Measurements from ENCODE around the gene PRTG. TPM values are rescaled to one million over a fixed set of nuclear protein-coding genes. Genes with fewer than 3 reads are reported as not detected.
A peak's percentile ranks its signal among the peaks of the same experiment; 100 is the strongest.

Gene PRTG
- total and polyA plus RNA-seq, 9 of the 15 experiments (the other 6 are each of a cell fraction or from before 2014, with no cell fraction given), result under 0.01 to 0.14 (median 0.06) TPM; not detected in 1

DNA sequence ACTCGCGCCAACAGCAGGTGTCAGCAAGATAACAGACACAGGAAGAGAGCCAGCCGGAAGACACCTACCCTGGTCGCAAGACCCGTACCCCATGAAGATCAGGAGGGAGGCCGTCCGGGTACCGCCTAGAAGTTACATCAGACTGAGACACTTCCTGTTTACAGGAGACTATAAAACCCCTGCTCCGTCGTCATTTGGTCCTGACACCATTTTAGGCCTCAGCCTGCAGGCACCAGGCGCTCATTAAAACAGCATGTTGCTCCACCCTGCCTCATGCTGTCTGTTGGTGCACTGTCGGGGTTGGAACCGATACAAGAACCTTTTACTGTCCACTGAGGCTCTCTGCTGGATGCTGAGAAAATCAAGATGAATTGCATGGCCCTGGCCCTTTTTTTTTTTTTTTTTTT lies 15.6 kb upstream of the PRTG start:
- peak; percentile 88 for ATAC-seq
- no peak overlapping the region for H3K4me3 ChIP-seq
- H2AFZ ChIP-seq (ENCODE audit: low read depth, low read length), result peak overlapping the region; percentile 37
- H3K36me3 ChIP-seq (ENCODE audit: control insufficient read depth, insufficient read depth, low read length), result no peaks in the 10 kb centered on the region
- in situ Hi-C loops (cut with MboI) (no loop called here), intact Hi-C loops (cut with micrococcal nuclease) (no loop called here)
- POLR2A ChIA-PET, result interaction anchor here (1.3 kb wide), 1 partner anchor 12 kb away, joined by 3 read pairs; no protein-coding TSS in a partner anchor
- H3K4me1 ChIP-seq (replicated peaks in 1 of 2; ENCODE audit: control insufficient read depth in 2 of 2, insufficient read depth in 2 of 2, low read length in 2 of 2), result no peaks in the 10 kb centered on the region
- H3K4me2 ChIP-seq (ENCODE audit: insufficient read depth, low read length), result no peak overlapping the region
- CTCF ChIA-PET (ENCODE audit: low intra/inter-chr PET ratio), result no interaction called here
- no TSS peak for BruUV-seq (replicated peaks)
- H3K9me3 ChIP-seq (replicated peaks; ENCODE audit: control insufficient read depth, insufficient read depth, low read depth, low read length), result no peaks in the 10 kb centered on the region
- WGBS (ENCODE audit: insufficient coverage, low coverage, missing lambda C conversion rate), result 11% methylated on average over 9 of the region's 13 CpGs
- no peaks in the 10 kb centered on the region for H4K20me1 ChIP-seq (replicated peaks; ENCODE audit: control insufficient read depth, insufficient read depth, low read length)
- DNase-seq (ENCODE audit: extremely low read depth in 1 of 4, low spot score in 3 of 4), result peak in 1 of 4 experiments; percentile 27
- H3K9ac ChIP-seq (ENCODE audit: insufficient read depth in 1 of 2, low read depth in 2 of 2, low read length in 2 of 2), result no peak overlapping the region
- H3K27ac ChIP-seq (ENCODE audit: extremely low read depth, low read depth, low read length), result no peak overlapping the region
- FAIRE-seq, result no peak
- H3K9me1 ChIP-seq (ENCODE audit: control insufficient read depth, insufficient read depth, low read length), result no peaks in the 10 kb centered on the region
- H3K79me2 ChIP-seq (ENCODE audit: control insufficient read depth, insufficient read depth, low read length), result no peaks in the 10 kb centered on the region
- peaks cover 0 to 7% of the 10 kb centered on the region in 2 experiments; a peak in 4 of 5 replicates for H3K27me3 ChIP-seq (ENCODE audit: control insufficient read depth in 2 of 2, insufficient read depth in 2 of 2, low read length in 2 of 2)
- TF ChIP-seq TAF9B (IDR thresholded peaks at IDR 0.05; ENCODE audit: partially characterized antibody) (no peak), TAL1 (IDR thresholded peaks at IDR 0.05) (0 out of 2 replicates have a peak, but pooled peaks have one; percentile 8), MIER1 (IDR thresholded peaks at IDR 0.05; ENCODE audit: low read depth) (no peak), BCOR (IDR thresholded peaks at IDR 0.05) (no peak), PHB2 (IDR thresholded peaks at IDR 0.05; ENCODE audit: low read depth) (no peak), MAFK (IDR thresholded peaks at IDR 0.05; ENCODE audit: low read length) (no peak), GATAD2A (IDR thresholded peaks at IDR 0.05) (no peak), SIN3A (IDR thresholded peaks at IDR 0.05; ENCODE audit: borderline replicate concordance in 2 of 2, control insufficient read depth in 1 of 2, low read depth in 2 of 2, low read length in 2 of 2) (no peak), SPI1 (IDR thresholded peaks at IDR 0.05; ENCODE audit: borderline replicate concordance, low read depth, low read length) (no peak), PRMT5 (CRISPR knock-in tag; IDR thresholded peaks at IDR 0.05) (no peak), MYC (IDR thresholded peaks at IDR 0.05; ENCODE audit: low read depth, low read length) (no peak), MYC (CRISPR knock-in tag; IDR thresholded peaks at IDR 0.05; ENCODE audit: borderline replicate concordance, low read depth) (no peak), SETDB1 (IDR thresholded peaks at IDR 0.05; ENCODE audit: low read length) (no peak), ZNF766 (CRISPR knock-in tag; conservative IDR thresholded peaks at IDR 0.05) (no peak), ETV1 (tag; conservative IDR thresholded peaks at IDR 0.05; ENCODE audit: low read depth) (peak; percentile 63), E2F3 (CRISPR knock-in tag; IDR thresholded peaks at IDR 0.05) (no peak), SIN3B (IDR thresholded peaks at IDR 0.05; ENCODE audit: low read depth) (no peak)
- TF ChIP-seq, protein P1, sequence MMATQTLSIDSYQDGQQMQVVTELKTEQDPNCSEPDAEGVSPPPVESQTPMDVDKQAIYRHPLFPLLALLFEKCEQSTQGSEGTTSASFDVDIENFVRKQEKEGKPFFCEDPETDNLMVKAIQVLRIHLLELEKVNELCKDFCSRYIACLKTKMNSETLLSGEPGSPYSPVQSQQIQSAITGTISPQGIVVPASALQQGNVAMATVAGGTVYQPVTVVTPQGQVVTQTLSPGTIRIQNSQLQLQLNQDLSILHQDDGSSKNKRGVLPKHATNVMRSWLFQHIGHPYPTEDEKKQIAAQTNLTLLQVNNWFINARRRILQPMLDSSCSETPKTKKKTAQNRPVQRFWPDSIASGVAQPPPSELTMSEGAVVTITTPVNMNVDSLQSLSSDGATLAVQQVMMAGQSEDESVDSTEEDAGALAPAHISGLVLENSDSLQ (IDR thresholded peaks at IDR 0.05), result peak; percentile 53
- TF ChIP-seq, protein P2, sequence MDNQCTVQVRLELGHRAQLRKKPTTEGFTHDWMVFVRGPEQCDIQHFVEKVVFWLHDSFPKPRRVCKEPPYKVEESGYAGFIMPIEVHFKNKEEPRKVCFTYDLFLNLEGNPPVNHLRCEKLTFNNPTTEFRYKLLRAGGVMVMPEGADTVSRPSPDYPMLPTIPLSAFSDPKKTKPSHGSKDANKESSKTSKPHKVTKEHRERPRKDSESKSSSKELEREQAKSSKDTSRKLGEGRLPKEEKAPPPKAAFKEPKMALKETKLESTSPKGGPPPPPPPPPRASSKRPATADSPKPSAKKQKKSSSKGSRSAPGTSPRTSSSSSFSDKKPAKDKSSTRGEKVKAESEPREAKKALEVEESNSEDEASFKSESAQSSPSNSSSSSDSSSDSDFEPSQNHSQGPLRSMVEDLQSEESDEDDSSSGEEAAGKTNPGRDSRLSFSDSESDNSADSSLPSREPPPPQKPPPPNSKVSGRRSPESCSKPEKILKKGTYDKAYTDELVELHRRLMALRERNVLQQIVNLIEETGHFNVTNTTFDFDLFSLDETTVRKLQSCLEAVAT (IDR thresholded peaks at IDR 0.05), result no peak
- TF ChIP-seq, protein P3, sequence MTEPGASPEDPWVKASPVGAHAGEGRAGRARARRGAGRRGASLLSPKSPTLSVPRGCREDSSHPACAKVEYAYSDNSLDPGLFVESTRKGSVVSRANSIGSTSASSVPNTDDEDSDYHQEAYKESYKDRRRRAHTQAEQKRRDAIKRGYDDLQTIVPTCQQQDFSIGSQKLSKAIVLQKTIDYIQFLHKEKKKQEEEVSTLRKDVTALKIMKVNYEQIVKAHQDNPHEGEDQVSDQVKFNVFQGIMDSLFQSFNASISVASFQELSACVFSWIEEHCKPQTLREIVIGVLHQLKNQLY (CRISPR knock-in tag; conservative IDR thresholded peaks at IDR 0.05), result no peak
- TF ChIP-seq, protein P4, sequence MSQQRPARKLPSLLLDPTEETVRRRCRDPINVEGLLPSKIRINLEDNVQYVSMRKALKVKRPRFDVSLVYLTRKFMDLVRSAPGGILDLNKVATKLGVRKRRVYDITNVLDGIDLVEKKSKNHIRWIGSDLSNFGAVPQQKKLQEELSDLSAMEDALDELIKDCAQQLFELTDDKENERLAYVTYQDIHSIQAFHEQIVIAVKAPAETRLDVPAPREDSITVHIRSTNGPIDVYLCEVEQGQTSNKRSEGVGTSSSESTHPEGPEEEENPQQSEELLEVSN (IDR thresholded peaks at IDR 0.05; ENCODE audit: borderline replicate concordance in 1 of 2, extremely low read depth in 1 of 2, insufficient read depth in 1 of 2, insufficient read length in 1 of 2, low read depth in 1 of 2, low read length in 1 of 2, poor library complexity in 1 of 2, severe bottlenecking in 1 of 2), result no peak

Measured in K562 (cell line).